ENCODE data around the gene FOXF1.

FOXF1 gene

DNA sequence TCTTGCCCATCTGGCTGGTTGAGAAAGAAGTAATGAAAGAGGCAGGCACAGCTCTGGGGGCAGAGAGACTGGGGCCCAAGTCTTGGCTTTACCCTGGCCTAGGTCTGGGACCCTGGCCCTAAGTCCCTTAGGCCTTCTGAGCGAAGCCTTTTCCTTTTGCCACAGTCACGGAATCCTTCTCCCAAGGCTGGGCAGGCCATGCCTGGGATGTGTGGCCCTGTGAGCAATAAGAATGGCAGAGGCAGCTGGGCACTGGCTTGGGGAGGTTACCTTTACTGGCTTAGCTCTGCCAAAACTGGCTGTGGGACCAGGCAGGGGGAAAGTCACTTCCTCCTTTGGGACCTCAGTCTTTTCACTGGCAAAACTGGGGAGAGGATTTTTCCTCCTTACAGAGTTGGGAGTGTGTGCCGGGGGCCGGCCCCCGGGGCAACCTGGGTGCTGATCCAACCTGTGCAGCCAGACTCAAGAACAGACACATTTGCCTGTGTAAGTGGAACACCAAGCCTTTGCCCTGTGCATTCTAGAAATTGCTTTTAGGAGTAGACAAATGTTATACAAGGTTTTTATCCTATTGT, 12.9 kb downstream of the FOXF1 start:
- no peak for TF ChIP-seq CTCF (IDR thresholded peaks at IDR 0.05)
- H3K4me1 ChIP-seq = peaks cover 3% of the 10 kb centered on the region
- peaks cover 4% of the 10 kb centered on the region for H3K27me3 ChIP-seq (ENCODE audit: control insufficient read depth, insufficient read depth, low read length)
- H2AFZ ChIP-seq = no peak overlapping the region
- H3K36me3 ChIP-seq (ENCODE audit: control insufficient read depth, insufficient read depth, low read length) = no peaks in the 10 kb centered on the region
- no peak overlapping the region for H3K4me2 ChIP-seq (ENCODE audit: low read length)
- no peak overlapping the region for H3K27ac ChIP-seq
- H3K4me3 ChIP-seq (ENCODE audit: low read depth, low read length) = no peak overlapping the region
- no peaks in the 10 kb centered on the region for H3K79me2 ChIP-seq
- no peak overlapping the region for H3K9ac ChIP-seq
- no peaks in the 10 kb centered on the region for H3K9me3 ChIP-seq (ENCODE audit: control insufficient read depth, low read length)

DNA sequence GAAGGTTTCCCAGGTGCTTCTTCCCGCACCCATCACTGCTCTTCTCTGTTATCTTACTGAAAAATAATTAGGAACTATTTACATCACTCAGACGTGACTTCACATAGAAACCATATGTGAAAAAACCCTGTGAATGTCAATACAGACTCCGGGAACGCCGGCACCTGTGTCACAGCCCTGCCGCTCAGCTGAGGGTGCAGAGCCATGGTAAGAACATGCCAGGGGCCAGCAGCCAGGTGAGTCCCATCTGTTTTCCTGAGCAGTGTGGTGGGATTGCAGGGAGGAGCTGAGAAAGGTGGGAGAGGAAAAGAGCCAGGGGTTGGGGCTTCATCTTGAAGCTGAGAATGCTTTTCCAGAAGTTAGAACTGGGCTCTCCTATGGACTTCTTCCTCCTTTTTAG, 13.7 kb downstream of the FOXF1 start:
- no peak overlapping the region for H2AFZ ChIP-seq
- no peaks in the 10 kb centered on the region for H3K9me3 ChIP-seq (ENCODE audit: control insufficient read depth, low read length)
- H3K36me3 ChIP-seq (ENCODE audit: control insufficient read depth, insufficient read depth, low read length) = no peaks in the 10 kb centered on the region
- no peak for TF ChIP-seq CTCF (IDR thresholded peaks at IDR 0.05)
- peaks cover 4% of the 10 kb centered on the region for H3K27me3 ChIP-seq (ENCODE audit: control insufficient read depth, insufficient read depth, low read length)
- no peaks in the 10 kb centered on the region for H3K79me2 ChIP-seq
- H3K9ac ChIP-seq = no peak overlapping the region
- no peak overlapping the region for H3K27ac ChIP-seq
- no peak overlapping the region for H3K4me3 ChIP-seq (ENCODE audit: low read depth, low read length)
- H3K4me2 ChIP-seq (ENCODE audit: low read length) = no peak overlapping the region
- H3K4me1 ChIP-seq = peaks cover 3% of the 10 kb centered on the region

- Histone ChIP-seq H3K4me2 (ENCODE audit: low read length) (no peak overlapping the region), H3K27me3 (ENCODE audit: control insufficient read depth, insufficient read depth, low read length) (peaks cover 3% of the 10 kb centered on the region)
Measured at GRCh38 chr16:86525696-86526095, 15.4 kb downstream of the FOXF1 start.

DNA sequence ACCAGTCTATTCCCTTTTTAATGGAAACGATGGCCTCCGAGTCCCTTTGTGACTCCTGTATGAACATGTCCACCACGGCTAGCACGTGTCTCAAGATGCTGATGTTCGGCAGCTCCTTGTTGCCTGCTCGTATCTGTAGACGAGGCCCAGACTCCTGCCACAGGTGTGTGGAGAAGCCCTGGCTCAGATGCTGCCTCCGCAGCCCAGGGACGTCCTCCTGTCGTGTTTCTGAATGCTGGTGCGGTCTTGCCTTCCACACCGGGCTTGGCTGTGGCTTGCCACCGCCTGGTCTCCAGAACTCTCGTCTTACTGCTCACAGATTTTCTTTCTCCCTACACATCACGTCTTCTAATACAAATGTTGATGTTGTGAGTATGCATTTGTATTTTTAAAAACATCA, 17.0 kb downstream of the FOXF1 start:
- Histone ChIP-seq H2AFZ (no peak overlapping the region), H3K27ac (no peak overlapping the region), H3K4me1 (peaks cover 3% of the 10 kb centered on the region), H3K9ac (no peak overlapping the region), H3K9me3 (ENCODE audit: control insufficient read depth, low read length) (no peaks in the 10 kb centered on the region), H3K36me3 (ENCODE audit: control insufficient read depth, insufficient read depth, low read length) (no peaks in the 10 kb centered on the region), H3K4me2 (ENCODE audit: low read length) (no peak overlapping the region), H3K79me2 (no peaks in the 10 kb centered on the region), H3K27me3 (ENCODE audit: control insufficient read depth, insufficient read depth, low read length) (no peaks in the 10 kb centered on the region), H3K4me3 (ENCODE audit: low read depth, low read length) (no peak overlapping the region)
- no peak for TF ChIP-seq CTCF (IDR thresholded peaks at IDR 0.05)

More at GRCh38 chr16:86525696-86526095, 15.4 kb downstream of the FOXF1 start:
- H3K79me2 ChIP-seq = no peaks in the 10 kb centered on the region
- no peak overlapping the region for H3K9ac ChIP-seq
- H3K9me3 ChIP-seq (ENCODE audit: control insufficient read depth, low read length) = no peaks in the 10 kb centered on the region
- H3K27ac ChIP-seq = no peak overlapping the region
- H3K4me3 ChIP-seq (ENCODE audit: low read depth, low read length) = no peak overlapping the region
- no peaks in the 10 kb centered on the region for H3K36me3 ChIP-seq (ENCODE audit: control insufficient read depth, insufficient read depth, low read length)
- TF ChIP-seq CTCF (IDR thresholded peaks at IDR 0.05) = no peak
- peaks cover 3% of the 10 kb centered on the region for H3K4me1 ChIP-seq
- H2AFZ ChIP-seq = no peak overlapping the region

Measured in parathyroid adenoma (tissue), 2 donors.